Naive thymus-derived CD8-positive, alpha-beta T cell (primary cell): ENCODE measurements around the gene CDKN2D. TPM values are rescaled to one million over a fixed set of nuclear protein-coding genes. Genes with fewer than 3 reads are reported as not detected.
A peak's percentile ranks its signal among the peaks of the same experiment; 100 is the strongest.
"Not testable (repeated sequence)": the region's sequence is repeated elsewhere in the genome, so short reads cannot be mapped to it uniquely, and the experiment has no call there.

Experiments
- ATAC-seq, 2 donors: fragments of 150-1000 bp; cut with Tn5 transposase in 1 of 2; sonication (Bioruptor Pico), chemical (Tn5 transposase) in 1 of 2; 1 replicate in 1 of 2; 2 replicates in 1 of 2; pipeline ENCODE4 v1.10.0; 2021; ENCODE audit warnings: mild to moderate bottlenecking in 2 of 2, moderate library complexity in 2 of 2
- POLR2A ChIA-PET: fragments of 350-600 bp; sonication (Branson Sonifier 250); formaldehyde crosslinking; loops from one replicate; lab custom pipeline; 2021; ENCODE audit warnings: antibody characterized with exemption; lab: Charles Lee
- DNase-seq, 10 donors: peaks; one replicate each; pipeline versions ENCODE4 v3.0.0 to v3.0.0-alpha.2; 2020 to 2022
- H3K27ac Mint-ChIP-seq, 10 donors: one replicate each; pipeline ENCODE4 v1.8.0; 2020 to 2022; ENCODE audit warnings: mild to moderate bottlenecking in 10 of 10, mixed read lengths in 10 of 10, moderate library complexity in 4 of 10, inconsistent platforms in 1 of 10
- H3K27me3 Mint-ChIP-seq, 5 donors: one replicate each; pipeline ENCODE4 v1.8.0; 2021 to 2022; ENCODE audit warnings: mixed read lengths in 5 of 5
- H3K36me3 Mint-ChIP-seq, 3 donors: one replicate each; pipeline ENCODE4 v1.8.0; 2020 to 2022; ENCODE audit warnings: mixed read lengths in 3 of 3, mild to moderate bottlenecking in 2 of 3, inconsistent platforms in 1 of 3
- H3K4me1 Mint-ChIP-seq, 4 donors: one replicate each; pipeline ENCODE4 v1.8.0; 2021 to 2022; ENCODE audit warnings: mixed read lengths in 4 of 4
- H3K4me3 Mint-ChIP-seq, 10 donors: one replicate each; pipeline ENCODE4 v1.8.0; 2020 to 2022; ENCODE audit warnings: mild to moderate bottlenecking in 10 of 10, mixed read lengths in 10 of 10, moderate library complexity in 6 of 10, inconsistent platforms in 1 of 10
- H3K9me3 Mint-ChIP-seq, 9 donors: one replicate each; pipeline ENCODE4 v1.8.0; 2020 to 2022; ENCODE audit warnings: mixed read lengths in 9 of 9, mild to moderate bottlenecking in 3 of 9, inconsistent platforms in 1 of 9, moderate library complexity in 1 of 9
- polyA plus RNA-seq, 3 donors: library from polyadenylated mRNA; unstranded; fragments of 300-500 nt; fragmentation: Illumina TruSeq; gene quantifications; one replicate each; pipeline ENCODE4 v1.2.3, GENCODE V29; 2021
- total RNA-seq, 8 experiments: library from RNA in 2 of 8; stranded (reverse) in 2 of 8; gene quantifications; one replicate each; pipeline ENCODE4 v1.2.3 and lab custom pipeline; 2021 to 2026

Gene CDKN2D
- total and polyA plus RNA-seq, 5 experiments from 2014 or later = 27.2 to 145 (median 81.6) TPM

DNA sequence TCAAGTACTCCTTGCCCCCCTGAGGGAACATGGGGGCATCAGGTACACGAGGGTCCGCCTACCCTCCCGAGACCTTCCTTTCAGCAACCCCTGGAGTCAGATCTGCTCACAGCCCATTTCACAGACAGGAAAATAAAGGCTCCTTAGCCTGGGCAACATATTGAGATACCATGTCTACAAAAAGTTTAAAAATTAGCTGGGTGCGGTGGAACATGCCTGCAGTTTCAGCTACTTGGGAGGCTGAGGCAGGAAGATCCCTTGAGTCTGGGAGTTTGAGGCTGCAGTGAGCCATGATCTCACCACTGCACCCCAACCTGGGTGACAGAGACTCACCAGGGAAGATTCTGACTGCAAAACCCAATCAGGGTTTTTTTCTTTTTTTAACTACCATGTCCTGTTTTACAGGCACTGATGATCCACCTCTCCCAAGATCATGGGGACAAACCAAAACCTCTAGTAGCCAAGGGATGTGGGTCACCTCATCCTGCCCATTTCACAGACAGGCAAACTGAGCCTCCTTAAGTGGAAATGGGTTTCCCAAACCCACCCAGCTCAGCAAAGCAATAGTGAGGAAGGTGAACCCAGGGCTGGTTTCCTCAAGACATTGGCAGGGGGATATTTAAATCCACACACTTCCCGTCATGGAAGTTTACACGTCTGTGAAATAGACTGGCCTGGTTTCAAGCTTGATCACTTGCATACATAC, 6.4 kb upstream of the CDKN2D start:
- POLR2A ChIA-PET = interaction anchor here (0.6 to 1.6 kb wide), 3 partner anchors 33 to 77 kb away, joined by 3 to 4 read pairs (median 4); no protein-coding TSS in a partner anchor
- Mint-ChIP-seq H3K4me1 (peaks cover 6 to 10% (median 9%) of the 10 kb centered on the region in 4 donors), H3K27me3 (no peaks in the 10 kb centered on the region), H3K27ac (no peak overlapping the region), H3K9me3 (no peaks in the 10 kb centered on the region), H3K36me3 (no peaks in the 10 kb centered on the region), H3K4me3 (no peak overlapping the region)
- ATAC-seq = no peak
- DNase-seq = no peak

DNA sequence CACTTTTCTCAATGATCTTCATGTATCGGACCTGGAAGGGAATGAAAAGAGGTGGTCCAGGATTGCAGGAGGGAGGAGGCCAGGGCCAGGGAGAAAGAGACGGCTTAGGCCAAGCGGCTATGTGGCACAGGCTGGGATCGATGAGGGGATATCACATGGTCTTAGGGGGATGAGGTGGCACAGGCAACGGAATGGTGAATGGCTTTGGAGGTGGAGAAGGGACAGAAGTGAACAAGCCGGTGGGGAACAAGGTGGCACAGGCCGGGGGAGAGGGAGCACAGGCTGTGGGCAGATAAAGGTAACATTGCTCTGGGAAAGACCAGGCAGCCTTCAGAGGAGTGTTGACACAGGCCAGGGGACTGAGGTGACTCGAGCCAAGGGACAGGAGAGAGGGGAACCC, 5.7 kb upstream of the CDKN2D start:
- no peaks in the 10 kb centered on the region for H3K27me3 Mint-ChIP-seq
- H3K9me3 Mint-ChIP-seq = no peaks in the 10 kb centered on the region
- DNase-seq (no peak), ATAC-seq (no peak)
- POLR2A ChIA-PET = interaction anchor here (0.6 to 1.6 kb wide), 2 partner anchors 32 to 172 kb away, joined by 3 read pairs; no protein-coding TSS in a partner anchor
- no peak overlapping the region for H3K27ac Mint-ChIP-seq
- no peaks in the 10 kb centered on the region for H3K36me3 Mint-ChIP-seq
- no peak overlapping the region for H3K4me3 Mint-ChIP-seq
- peaks cover 6 to 11% (median 10%) of the 10 kb centered on the region in 4 donors for H3K4me1 Mint-ChIP-seq

DNA sequence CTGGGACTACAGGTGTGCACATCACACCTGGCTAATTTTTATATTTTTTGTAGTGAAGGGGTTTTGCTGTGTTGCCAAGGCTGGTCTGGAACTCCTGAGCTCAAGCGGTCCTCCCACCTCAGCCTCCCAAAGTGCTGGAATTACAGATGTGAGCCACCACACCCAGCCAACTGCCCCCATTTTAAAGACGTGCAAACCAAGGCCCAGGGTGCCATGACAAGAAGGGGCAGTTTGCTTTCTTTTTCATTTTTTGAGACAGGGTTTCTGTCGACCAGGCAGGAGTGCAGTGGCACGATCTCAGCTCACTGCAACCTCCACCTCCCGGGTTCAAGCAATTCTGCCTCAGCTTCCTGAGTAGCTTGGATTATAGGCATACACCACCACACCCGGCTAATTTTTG, 5.0 kb upstream of the CDKN2D start:
- DNase-seq, H3K9me3 Mint-ChIP-seq, H3K27ac Mint-ChIP-seq, H3K27me3 Mint-ChIP-seq, H3K36me3 Mint-ChIP-seq, ATAC-seq, H3K4me3 Mint-ChIP-seq: not testable (repeated sequence)
- POLR2A ChIA-PET = interaction anchor here (0.6 to 8.6 kb wide), 3 partner anchors 21 to 45 kb away, joined by 3 to 159 read pairs (median 8); no protein-coding TSS in a partner anchor
- peaks cover 11 to 16% (median 16%) of the 10 kb centered on the region in 4 donors for H3K4me1 Mint-ChIP-seq

DNA sequence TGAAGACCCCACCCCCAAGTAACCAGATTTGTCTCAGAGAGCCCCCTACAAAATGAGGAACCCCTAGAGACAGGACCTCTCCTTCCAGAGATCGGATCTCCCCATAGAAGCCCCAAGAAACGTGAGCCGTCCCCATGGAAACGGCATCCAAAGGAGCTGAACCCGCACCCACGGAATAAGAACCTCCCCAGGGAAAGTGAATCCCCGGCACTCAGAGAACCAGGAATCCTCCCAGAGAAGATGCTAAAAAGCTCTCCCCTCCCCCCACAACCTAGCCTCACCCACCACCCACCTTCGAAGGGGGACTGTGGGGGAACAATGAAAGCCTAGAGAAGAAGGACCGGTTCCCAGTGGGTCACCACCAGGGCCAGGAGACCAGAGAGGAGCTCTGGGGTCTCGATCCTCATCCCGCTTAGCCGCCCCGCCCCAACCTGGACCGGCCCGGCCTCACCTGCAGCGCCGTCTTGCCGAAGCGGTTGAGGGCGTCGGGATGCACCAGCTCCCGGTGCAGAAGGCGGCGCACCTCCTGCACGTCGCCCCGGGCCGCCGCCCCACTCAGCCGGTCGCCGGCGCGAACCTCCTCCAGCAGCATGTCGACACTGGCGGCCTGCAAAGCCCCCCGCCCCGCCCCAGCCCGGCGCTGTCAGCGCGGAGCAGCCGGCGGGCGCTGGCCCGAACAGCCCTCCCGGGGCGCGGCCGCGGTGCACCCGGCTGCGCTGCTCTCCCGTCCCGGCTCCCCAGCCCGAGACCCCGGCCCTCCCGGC, 535 bp downstream of the CDKN2D start:
- peak in 3 of 10 donors; percentile 27 to 83 (median 58) for DNase-seq
- Mint-ChIP-seq H3K9me3 (no peaks in the 10 kb centered on the region), H3K27me3 (no peaks in the 10 kb centered on the region), H3K4me1 (peaks cover 32 to 57% (median 47%) of the 10 kb centered on the region in 4 donors), H3K36me3 (peaks cover 5 to 7% (median 6%) of the 10 kb centered on the region in 3 donors), H3K27ac (peak overlapping the region; percentile 88 to 99 (median 98)), H3K4me3 (peak overlapping the region; percentile 83 to 100 (median 98))
- ATAC-seq = peak; percentile 18 to 31
- POLR2A ChIA-PET = interaction anchor here (0.5 to 8.6 kb wide), 13 partner anchors 11 to 761 kb away, joined by 3 to 159 read pairs (median 5); partner anchors contain the start of genes ATG4D and TMED1

DNA sequence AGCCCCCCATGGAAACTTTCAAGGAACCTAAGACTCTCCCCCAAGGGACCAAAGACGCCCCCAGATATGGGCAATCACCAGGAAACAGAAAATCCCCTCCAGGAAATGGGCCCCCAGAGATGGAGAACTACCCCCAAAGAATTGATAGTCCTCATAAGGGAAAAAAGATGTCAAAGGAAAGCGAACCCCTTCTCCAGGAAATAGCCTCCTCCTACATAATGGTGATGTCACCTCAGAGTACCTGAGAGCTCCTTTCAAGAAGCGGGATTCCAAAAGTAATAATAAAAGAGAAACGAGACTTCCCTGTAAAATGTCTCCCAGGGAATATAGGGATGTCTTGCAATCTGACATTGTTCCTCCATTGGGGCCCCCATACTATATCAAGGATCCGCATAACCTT, 1.1 kb downstream of the CDKN2D start:
- Mint-ChIP-seq H3K36me3 (peaks cover 5 to 8% (median 6%) of the 10 kb centered on the region in 3 donors), H3K4me3 (peak overlapping the region; percentile 83 to 100 (median 98)), H3K4me1 (peaks cover 33 to 57% (median 48%) of the 10 kb centered on the region in 4 donors), H3K27me3 (no peaks in the 10 kb centered on the region), H3K9me3 (no peaks in the 10 kb centered on the region), H3K27ac (peak overlapping the region; percentile 88 to 99 (median 98))
- ATAC-seq (no peak), DNase-seq (no peak)
- POLR2A ChIA-PET = interaction anchor here (0.5 to 8.6 kb wide), 14 partner anchors 11 to 761 kb away, joined by 3 to 159 read pairs (median 5); partner anchors contain the start of genes ATG4D and TMED1

DNA sequence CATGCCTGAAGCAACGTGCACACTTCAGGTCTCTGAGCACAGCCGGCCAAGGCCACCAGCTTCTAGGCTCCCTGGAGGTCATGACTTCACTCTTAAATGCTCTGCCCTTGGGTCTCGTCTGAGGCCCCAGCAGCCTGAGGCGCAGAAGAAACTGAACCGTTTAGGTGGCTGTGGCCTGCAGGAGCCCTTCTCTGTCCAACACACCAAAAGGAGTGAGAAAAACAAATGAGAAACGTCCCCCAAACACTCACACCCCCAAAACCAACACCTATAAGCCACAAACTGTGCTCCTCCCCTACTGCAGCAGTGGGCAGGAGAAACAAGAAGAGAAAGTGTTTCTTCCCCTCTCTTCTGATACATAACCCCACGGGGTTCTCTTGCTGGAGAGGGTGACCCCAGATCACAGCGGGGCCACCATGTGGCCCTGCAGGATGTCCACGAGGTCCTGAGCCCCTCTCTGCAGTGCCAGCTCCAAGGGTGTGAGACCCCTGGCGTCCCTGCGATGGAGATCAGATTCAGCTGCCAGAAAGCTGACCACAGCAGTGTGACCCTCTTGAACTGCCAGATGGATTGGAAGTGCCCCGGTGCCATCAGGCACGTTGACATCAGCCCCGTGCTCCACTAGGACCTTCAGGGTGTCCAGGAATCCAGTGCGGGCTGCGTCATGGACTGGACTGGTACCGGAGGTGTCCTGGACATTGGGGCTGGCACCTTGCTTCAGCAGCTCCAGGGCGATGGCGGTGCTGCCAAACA, 1.9 kb downstream of the CDKN2D start:
- DNase-seq (peak; percentile 34 to 84 (median 63)), ATAC-seq (peak; percentile 12 to 26)
- Mint-ChIP-seq H3K27me3 (no peaks in the 10 kb centered on the region), H3K9me3 (no peaks in the 10 kb centered on the region), H3K27ac (peak overlapping the region; percentile 88 to 99 (median 98)), H3K4me1 (peaks cover 30 to 49% (median 43%) of the 10 kb centered on the region in 4 donors), H3K36me3 (peaks cover 5 to 14% (median 6%) of the 10 kb centered on the region in 3 donors), H3K4me3 (peak overlapping the region; percentile 83 to 100 (median 98))
- POLR2A ChIA-PET = interaction anchor here (0.5 to 8.6 kb wide), 16 partner anchors 14 to 464 kb away, joined by 3 to 159 read pairs (median 4); partner anchors contain the start of genes ANGPTL6, ATG4D, KEAP1 and TMED1

DNA sequence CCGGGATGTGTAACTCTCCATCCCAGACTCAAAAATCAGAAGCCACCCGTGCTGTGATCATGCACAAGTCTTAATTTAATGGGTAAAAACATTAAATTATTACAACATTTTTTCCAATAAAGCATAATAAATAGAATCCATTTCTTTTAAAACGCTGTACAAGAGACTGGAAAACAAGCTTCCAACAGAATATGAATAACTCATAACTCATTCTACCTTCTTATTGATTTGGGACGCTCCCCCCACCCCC, 2.4 kb downstream of the CDKN2D start:
- peak overlapping the region; percentile 88 to 99 (median 98) for H3K27ac Mint-ChIP-seq
- peaks cover 5 to 19% (median 6%) of the 10 kb centered on the region in 3 donors for H3K36me3 Mint-ChIP-seq
- no peaks in the 10 kb centered on the region for H3K27me3 Mint-ChIP-seq
- no peaks in the 10 kb centered on the region for H3K9me3 Mint-ChIP-seq
- peaks cover 30 to 52% (median 48%) of the 10 kb centered on the region in 4 donors for H3K4me1 Mint-ChIP-seq
- DNase-seq = no peak
- no peak for ATAC-seq
- POLR2A ChIA-PET = interaction anchor here (0.7 to 8.6 kb wide), 12 partner anchors 13 to 464 kb away, joined by 3 to 159 read pairs (median 4); partner anchors contain the start of genes ANGPTL6, ATG4D, KEAP1 and TMED1
- H3K4me3 Mint-ChIP-seq = peak overlapping the region; percentile 83 to 100 (median 98)

DNA sequence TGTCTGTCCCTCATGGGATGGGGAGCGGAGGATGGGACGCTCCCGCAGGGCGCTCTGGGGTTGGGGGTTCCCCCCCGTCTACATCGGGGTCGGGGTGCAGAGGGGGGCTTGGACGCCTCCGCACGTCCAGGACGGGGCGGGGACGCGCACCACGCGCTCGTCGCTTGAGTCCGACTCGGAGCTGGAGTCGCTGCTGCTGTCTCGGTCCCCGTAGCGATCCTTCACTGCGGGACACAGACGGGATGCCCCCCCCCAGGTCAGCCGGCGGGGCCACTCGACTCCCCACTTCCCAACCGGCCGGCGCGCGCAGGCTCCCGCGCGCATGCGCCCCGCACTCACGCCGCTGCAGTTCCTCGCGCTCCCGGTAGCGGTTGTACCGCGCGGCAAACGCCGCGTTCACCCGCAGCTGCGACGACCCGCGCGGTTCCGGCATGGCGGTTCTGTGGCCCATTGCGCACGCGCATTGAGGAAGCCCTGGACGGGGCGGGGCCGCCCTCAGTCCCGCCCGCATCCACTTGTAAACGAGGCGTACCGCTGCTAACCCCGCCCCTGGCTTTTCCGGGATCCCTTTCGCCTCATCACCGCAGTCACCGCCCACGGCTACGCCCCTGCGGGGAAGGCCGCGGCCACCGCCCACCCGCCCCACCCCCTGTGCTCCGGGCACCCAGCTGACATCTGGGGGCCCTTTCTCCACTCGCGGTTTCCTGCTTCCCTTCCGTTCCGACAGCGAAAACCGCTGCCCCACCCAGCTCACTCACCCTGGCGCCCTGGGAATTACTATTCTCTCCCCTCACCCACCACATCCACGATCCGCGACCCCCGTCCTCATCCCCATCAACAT, 3.0 kb downstream of the CDKN2D start, which contains the start of gene KRI1:
KRI1 (minus strand) TSS at position 444 of the 841 bp plus-strand sequence; CDS start at position 433, 11 bp downstream.
- Mint-ChIP-seq H3K36me3 (peaks cover 5 to 23% (median 10%) of the 10 kb centered on the region in 3 donors), H3K9me3 (no peaks in the 10 kb centered on the region), H3K4me3 (peak within 1 kb of the TSS; percentile 83 to 100 (median 98)), H3K4me1 (peaks cover 32 to 56% (median 53%) of the 10 kb centered on the region in 4 donors), H3K27me3 (no peaks in the 10 kb centered on the region), H3K27ac (peak within 1 kb of the TSS; percentile 88 to 99 (median 98))
- ATAC-seq = peak; percentile 47 to 52
- POLR2A ChIA-PET = interaction anchor here (0.7 to 8.6 kb wide), 12 partner anchors 13 to 463 kb away, joined by 3 to 159 read pairs (median 4); partner anchors contain the start of genes ANGPTL6, ATG4D, KEAP1 and TMED1
- DNase-seq = peak; percentile 95 to 99 (median 98)

DNA sequence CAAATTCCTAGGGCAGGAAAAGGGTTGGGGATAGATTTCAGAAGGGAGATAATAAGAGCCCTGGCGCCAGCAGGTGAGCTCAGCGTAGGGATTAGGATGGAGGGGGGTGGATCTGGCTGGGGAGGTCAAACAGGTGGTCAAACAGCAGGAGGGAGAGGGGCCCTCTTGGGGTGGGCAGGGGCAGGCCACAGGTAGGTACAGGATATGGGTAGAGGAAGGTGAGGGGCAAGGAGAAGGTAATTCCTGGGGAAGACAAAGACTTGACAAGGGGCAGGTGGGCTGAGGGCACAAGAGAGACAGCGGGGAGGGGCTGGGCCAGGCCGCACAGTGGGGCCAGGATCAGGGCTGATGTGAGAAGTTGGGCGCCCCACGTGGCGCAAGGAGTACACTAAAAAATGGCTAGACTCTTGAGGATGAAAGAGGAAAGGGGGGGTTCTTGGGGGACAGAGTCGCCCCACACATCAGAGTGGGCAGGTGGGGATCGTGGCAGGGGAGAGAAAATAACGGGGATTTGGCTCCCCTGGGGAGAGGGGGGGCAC, 3.7 kb downstream of the CDKN2D start:
- Mint-ChIP-seq H3K36me3 (peaks cover 5 to 30% (median 12%) of the 10 kb centered on the region in 3 donors), H3K27me3 (no peaks in the 10 kb centered on the region), H3K4me1 (peaks cover 30 to 56% (median 53%) of the 10 kb centered on the region in 4 donors)

DNA sequence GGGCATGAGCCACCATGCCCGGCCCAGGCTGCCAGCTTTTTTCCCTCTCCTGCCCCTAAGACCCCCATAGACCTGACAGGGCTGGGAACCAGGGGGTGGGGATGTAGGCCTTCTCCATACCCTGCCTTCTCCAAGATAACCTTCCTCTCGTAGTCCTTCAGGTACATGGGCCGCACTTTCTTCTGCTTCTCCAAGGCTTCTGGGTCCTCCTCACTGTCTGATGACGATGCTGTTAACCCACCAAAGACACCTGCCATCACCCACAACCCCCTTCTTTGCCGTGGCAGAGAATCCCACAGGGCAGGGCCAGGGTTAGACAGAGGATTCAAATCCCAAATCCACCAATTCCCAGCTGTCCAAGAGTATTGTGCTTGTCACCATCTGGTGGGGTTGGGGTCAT, 6.2 kb downstream of the CDKN2D start:
- no peaks in the 10 kb centered on the region for H3K27me3 Mint-ChIP-seq
- H3K4me3 Mint-ChIP-seq = no peak overlapping the region
- DNase-seq (no peak), ATAC-seq (no peak)
- no peaks in the 10 kb centered on the region for H3K9me3 Mint-ChIP-seq
- H3K27ac Mint-ChIP-seq = peak overlapping the region in 1 of 10 donors; percentile 13
- peaks cover 28 to 57% (median 43%) of the 10 kb centered on the region in 4 donors for H3K4me1 Mint-ChIP-seq
- H3K36me3 Mint-ChIP-seq = peaks cover 0 to 55% (median 12%) of the 10 kb centered on the region in 3 donors
- POLR2A ChIA-PET = interaction anchor here (1.1 to 4.6 kb wide), 4 partner anchors 9 to 19 kb away, joined by 3 to 35 read pairs (median 6); partner anchors contain the start of gene ATG4D

More for the DNA sequence above, 3.7 kb downstream of the CDKN2D start:
- DNase-seq (peak in 8 of 10 donors; percentile 35 to 52 (median 44)), ATAC-seq (no peak)
- Mint-ChIP-seq H3K9me3 (no peaks in the 10 kb centered on the region), H3K4me3 (peak overlapping the region; percentile 83 to 100 (median 98)), H3K27ac (peak overlapping the region; percentile 88 to 99 (median 95))
- POLR2A ChIA-PET = interaction anchor here (0.6 to 8.6 kb wide), 7 partner anchors 12 to 86 kb away, joined by 3 to 159 read pairs (median 16); partner anchors contain the start of gene ATG4D
